SU-DHL-6 (cell line): Measurements from ENCODE around the gene TMEM106C.

Source experiments
- EZH2phosphoT487 ChIP-seq: fragments of 200-600 bp; sonication (generic), shearing (Covaris generic); conservative IDR thresholded peaks from 2 replicates; pipeline ENCODE4 v1.6.1; 2018; ENCODE audit warnings: mild to moderate bottlenecking, antibody characterized with exemption, low read length, moderate library complexity, mixed read lengths
- TF ChIP-seq, protein P1 (sequence below): fragments of 200-600 bp; sonication (generic); IDR thresholded peaks from one replicate; pipeline ENCODE4 v1.5.1; 2017; ENCODE audit warnings: antibody characterized with exemption, mild to moderate bottlenecking, low read length, moderate library complexity; ENCODE audit not compliant: insufficient read depth, poor library complexity, severe bottlenecking

DNA sequence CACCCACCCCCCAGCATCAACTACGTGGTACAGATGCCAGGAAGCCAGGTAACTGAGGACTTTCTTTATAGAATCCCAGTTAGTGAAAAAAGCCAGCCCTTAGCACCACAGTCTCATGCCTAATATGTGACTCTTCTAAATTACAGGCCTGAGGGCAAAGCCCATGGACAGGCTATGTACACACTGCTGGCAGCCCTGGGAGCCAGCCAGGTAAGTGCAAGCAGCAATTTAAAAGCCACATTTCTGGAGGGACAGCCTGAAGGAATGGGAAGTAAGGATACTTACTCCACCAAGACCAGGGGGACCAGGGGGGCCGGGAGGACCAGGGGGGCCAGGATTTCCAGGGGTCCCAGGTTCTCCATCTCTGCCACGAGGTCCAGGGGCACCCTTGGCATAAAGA, 33.9 kb downstream of the TMEM106C start:
- TF ChIP-seq, protein P1, sequence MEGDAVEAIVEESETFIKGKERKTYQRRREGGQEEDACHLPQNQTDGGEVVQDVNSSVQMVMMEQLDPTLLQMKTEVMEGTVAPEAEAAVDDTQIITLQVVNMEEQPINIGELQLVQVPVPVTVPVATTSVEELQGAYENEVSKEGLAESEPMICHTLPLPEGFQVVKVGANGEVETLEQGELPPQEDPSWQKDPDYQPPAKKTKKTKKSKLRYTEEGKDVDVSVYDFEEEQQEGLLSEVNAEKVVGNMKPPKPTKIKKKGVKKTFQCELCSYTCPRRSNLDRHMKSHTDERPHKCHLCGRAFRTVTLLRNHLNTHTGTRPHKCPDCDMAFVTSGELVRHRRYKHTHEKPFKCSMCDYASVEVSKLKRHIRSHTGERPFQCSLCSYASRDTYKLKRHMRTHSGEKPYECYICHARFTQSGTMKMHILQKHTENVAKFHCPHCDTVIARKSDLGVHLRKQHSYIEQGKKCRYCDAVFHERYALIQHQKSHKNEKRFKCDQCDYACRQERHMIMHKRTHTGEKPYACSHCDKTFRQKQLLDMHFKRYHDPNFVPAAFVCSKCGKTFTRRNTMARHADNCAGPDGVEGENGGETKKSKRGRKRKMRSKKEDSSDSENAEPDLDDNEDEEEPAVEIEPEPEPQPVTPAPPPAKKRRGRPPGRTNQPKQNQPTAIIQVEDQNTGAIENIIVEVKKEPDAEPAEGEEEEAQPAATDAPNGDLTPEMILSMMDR, result no peak
- no peak for TF ChIP-seq EZH2phosphoT487
